Retinal pigment epithelial cell (primary cell): ENCODE measurements around the gene NPEPL1.

ENCODE experiments used
- DNase-seq: peaks from one replicate; pipeline ENCODE4 v3.0.0-alpha.2; 2010; ENCODE audit warnings: low read depth
- H3K4me3 ChIP-seq: 2 replicates; pipeline ENCODE4 v1.5.1; 2011; ENCODE audit warnings: mild to moderate bottlenecking, low read length, control low read depth, moderate library complexity
- TF ChIP-seq, protein P1 (sequence below): conservative IDR thresholded peaks from 2 replicates; pipeline ENCODE4 v1.5.1; 2011; ENCODE audit warnings: low read depth, low read length, control low read depth, inconsistent platforms

NPEPL1 gene

DNA sequence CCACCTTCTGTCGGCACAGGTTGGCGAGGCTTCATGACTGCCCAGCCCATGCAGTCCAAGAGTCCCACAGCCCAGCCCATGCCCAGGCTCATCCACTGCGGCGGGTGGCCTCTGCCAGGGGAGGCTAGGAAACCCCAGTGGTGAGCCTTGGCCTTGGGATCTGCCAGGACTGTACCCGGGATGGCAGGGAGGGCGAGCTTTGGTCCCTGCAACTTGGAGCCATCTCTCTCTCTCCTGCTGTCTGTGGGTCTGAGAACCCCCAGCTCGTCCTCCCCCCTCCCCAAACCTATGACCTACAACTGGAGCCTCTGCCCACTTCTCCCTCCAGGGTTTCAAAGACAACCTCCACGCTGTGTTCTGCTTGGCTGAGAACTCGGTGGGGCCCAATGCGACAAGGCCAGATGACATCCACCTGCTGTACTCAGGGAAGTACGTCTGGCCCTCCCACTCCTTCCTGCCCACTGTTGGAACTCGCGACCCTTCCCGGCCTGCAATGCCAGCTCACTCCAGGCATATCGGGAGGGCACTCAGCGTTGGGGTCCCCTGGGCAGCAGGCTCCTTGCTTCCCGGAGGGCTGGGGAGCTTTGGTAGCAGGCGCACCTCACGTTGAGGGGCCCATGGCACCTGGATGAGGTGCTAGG is 19.7 kb downstream of the NPEPL1 start:
- TF ChIP-seq, protein P1, sequence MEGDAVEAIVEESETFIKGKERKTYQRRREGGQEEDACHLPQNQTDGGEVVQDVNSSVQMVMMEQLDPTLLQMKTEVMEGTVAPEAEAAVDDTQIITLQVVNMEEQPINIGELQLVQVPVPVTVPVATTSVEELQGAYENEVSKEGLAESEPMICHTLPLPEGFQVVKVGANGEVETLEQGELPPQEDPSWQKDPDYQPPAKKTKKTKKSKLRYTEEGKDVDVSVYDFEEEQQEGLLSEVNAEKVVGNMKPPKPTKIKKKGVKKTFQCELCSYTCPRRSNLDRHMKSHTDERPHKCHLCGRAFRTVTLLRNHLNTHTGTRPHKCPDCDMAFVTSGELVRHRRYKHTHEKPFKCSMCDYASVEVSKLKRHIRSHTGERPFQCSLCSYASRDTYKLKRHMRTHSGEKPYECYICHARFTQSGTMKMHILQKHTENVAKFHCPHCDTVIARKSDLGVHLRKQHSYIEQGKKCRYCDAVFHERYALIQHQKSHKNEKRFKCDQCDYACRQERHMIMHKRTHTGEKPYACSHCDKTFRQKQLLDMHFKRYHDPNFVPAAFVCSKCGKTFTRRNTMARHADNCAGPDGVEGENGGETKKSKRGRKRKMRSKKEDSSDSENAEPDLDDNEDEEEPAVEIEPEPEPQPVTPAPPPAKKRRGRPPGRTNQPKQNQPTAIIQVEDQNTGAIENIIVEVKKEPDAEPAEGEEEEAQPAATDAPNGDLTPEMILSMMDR: no peak
- DNase-seq: no peak
- no peak overlapping the region for H3K4me3 ChIP-seq

DNA sequence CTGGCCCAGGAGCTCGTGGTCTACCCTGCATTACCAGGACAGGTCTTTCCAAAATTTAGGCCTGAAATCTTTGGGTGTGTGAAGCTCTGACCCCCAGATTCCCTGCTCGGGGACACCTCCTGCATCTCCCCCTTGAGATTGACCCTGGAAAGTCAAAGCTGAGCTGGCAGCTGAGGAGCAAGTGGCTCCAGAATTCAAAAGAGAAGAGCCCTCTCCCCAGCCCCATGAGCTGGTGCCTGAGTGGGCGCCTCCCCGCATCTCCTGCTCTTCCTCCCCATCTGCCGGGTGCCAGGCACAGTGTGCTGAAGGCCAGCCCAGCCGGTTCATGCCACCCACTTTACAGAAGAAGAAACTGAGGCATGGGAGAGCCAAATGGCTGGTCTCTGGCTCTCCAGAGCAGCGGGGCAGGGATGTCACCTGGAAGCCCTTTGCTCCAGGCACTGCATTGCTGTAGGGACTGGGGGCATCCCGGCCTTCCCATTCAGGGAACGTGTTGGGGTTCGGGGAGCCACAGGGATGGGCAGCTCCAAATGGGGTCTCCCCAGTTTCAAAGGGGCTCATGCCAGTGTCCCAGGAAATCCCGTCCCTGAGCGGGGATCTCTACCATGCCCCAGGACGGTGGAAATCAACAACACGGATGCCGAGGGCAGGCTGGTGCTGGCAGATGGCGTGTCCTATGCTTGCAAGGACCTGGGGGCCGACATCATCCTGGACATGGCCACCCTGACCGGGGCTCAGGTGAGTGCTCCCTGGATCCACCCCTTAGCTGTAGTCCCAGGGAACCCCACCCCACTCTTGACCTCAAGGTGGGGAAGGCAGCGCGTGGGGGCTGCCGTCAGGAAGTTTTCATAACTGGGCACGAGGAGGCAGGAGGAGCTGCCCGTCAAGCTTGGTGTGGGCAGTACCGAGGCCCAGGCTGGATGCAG is 20.5 kb downstream of the NPEPL1 start:
- TF ChIP-seq, protein P1: no peak
- no peak overlapping the region for H3K4me3 ChIP-seq
- DNase-seq: no peak

DNA sequence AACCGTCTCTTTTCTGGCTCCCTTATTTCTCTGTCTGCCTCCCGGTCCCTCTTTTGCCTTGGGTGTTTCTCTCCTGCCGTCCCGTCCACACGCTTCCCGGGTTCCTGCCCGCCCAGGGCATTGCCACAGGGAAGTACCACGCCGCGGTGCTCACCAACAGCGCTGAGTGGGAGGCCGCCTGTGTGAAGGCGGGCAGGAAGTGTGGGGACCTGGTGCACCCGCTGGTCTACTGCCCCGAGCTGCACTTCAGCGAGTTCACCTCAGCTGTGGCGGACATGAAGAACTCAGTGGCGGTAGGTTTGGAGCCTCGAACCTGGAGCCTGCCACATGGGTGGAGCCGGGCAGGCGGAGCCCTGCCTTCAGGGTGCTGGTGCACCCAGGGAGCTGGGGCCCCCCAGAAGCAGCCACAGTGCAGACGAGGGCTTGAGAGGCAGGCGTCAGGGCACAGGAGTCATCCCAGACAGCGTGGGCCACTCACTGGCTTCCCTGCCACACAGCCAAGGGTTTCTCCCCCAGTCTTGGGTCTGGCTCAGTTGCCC is 21.3 kb downstream of the NPEPL1 start:
- TF ChIP-seq, protein P1: no peak
- DNase-seq: no peak
- H3K4me3 ChIP-seq: no peak overlapping the region

DNA sequence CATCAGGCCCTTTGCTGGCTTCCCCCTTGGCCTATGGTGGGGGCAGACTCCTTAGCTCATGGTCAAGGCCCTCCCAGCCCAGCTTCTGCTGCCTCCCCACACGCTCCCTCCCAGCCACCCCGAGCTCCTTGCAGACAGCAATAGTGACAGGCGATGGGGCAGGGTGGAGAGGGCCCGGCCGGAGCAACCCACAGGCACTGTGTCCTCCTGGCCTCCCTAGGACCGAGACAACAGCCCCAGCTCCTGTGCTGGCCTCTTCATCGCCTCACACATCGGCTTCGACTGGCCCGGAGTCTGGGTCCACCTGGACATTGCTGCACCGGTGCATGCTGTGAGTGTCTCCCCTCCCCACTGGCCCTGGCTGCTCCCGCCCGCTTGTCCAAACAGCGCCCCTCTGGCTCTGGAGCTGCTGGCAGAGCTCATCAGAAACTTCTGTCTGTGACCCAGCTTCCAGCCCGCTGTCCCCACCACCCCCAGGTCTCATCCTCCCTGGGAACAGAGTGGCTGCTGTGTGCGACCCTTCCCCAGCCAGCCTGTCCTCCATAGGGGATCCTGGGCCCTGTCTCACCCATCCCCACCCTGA is 21.8 kb downstream of the NPEPL1 start:
- DNase-seq: no peak
- TF ChIP-seq, protein P1: no peak
- no peak overlapping the region for H3K4me3 ChIP-seq

DNA sequence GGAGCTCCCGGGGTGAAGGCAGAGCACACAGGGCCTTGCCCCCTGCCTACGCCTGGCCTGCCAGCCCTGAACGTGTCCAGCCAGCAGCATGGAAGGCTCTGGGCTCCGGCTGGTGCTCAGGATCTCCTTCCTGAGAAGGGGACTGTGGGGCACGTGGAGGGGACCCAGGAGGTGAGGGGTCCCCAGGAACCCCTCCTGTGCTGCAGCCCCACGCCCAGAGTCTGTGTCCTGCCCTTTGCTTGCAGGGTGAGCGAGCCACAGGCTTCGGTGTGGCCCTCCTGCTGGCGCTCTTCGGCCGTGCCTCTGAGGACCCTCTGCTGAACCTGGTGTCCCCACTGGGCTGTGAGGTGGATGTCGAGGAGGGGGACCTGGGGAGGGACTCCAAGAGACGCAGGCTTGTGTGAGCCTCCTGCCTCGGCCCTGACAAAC is 22.3 kb downstream of the NPEPL1 start:
- no peak for DNase-seq
- TF ChIP-seq, protein P1: no peak
- H3K4me3 ChIP-seq: no peak overlapping the region

DNA sequence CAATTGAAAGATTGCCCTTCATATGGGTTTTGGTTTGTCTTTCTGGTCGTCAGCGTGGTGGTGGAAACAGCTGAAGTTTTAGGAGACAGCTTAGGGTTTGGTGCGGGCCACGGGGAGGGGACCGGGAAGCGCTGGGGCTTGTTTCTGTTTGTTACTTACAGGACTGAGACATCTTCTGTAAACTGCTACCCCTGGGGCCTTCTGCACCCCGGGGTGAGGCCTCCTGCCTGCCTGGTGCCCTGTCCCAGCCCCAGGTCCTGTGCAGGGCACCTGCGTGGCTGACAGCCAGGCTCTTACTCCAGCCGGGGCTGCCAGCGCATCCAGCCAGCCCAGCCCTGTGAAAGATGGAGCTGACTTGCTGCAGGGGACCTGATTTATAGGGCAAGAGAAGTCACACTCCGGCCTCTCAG is 22.8 kb downstream of the NPEPL1 start:
- TF ChIP-seq, protein P1: no peak
- no peak overlapping the region for H3K4me3 ChIP-seq
- no peak for DNase-seq
